ENCODE results near the gene SPOCK1.

DNA sequence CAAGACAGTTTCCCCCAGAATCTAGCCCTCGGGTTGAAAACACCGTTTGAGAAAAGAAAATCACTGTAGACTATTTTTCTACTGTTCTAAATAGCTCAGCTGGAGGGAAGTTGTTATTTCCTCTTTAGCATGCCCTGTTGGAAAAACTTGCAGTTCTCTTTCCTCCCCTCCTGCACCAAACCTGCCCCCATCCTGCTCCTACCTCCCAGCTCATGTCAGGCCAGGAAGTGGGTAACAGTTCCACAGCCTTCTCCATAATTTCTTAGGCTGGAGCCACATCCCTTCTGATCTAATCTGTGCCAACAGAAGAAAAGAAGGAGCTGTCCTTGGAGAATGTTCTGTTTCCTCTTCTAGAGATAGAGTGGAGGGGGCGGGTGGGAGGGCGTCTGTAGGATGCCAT is 437.7 kb downstream of the SPOCK1 start:
- TF ChIP-seq ZNF114 (CRISPR knock-in tag; IDR thresholded peaks at IDR 0.05) (no peak), POLR2AphosphoS5 (IDR thresholded peaks at IDR 0.05; ENCODE audit: low read depth) (no peak), EZH2phosphoT487 (IDR thresholded peaks at IDR 0.05; ENCODE audit: unreplicated experiment) (no peak), JUNB (IDR thresholded peaks at IDR 0.05; ENCODE audit: unreplicated experiment) (no peak), CREB1 (CRISPR knock-in tag; IDR thresholded peaks at IDR 0.05; ENCODE audit: low read depth) (no peak), EZH2 (IDR thresholded peaks at IDR 0.05; ENCODE audit: low read depth, unreplicated experiment) (no peak)
- TF ChIP-seq, protein P1, sequence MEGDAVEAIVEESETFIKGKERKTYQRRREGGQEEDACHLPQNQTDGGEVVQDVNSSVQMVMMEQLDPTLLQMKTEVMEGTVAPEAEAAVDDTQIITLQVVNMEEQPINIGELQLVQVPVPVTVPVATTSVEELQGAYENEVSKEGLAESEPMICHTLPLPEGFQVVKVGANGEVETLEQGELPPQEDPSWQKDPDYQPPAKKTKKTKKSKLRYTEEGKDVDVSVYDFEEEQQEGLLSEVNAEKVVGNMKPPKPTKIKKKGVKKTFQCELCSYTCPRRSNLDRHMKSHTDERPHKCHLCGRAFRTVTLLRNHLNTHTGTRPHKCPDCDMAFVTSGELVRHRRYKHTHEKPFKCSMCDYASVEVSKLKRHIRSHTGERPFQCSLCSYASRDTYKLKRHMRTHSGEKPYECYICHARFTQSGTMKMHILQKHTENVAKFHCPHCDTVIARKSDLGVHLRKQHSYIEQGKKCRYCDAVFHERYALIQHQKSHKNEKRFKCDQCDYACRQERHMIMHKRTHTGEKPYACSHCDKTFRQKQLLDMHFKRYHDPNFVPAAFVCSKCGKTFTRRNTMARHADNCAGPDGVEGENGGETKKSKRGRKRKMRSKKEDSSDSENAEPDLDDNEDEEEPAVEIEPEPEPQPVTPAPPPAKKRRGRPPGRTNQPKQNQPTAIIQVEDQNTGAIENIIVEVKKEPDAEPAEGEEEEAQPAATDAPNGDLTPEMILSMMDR (conservative IDR thresholded peaks at IDR 0.05; ENCODE audit: low read depth in 2 of 2): no peak
- TF ChIP-seq, protein P2, sequence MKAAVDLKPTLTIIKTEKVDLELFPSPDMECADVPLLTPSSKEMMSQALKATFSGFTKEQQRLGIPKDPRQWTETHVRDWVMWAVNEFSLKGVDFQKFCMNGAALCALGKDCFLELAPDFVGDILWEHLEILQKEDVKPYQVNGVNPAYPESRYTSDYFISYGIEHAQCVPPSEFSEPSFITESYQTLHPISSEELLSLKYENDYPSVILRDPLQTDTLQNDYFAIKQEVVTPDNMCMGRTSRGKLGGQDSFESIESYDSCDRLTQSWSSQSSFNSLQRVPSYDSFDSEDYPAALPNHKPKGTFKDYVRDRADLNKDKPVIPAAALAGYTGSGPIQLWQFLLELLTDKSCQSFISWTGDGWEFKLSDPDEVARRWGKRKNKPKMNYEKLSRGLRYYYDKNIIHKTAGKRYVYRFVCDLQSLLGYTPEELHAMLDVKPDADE (IDR thresholded peaks at IDR 0.05): no peak

Measured in GM23338 (cell line).